ENCODE measurements around the gene PRR5.

The PRR5 gene

GRCh38 chr22:44719586-44720368 is 17.8 kb downstream of the PRR5 start:
- no peak for DNase-seq

- no peak for DNase-seq
Observed at GRCh38 chr22:44721213-44721612, 19.2 kb downstream of the PRR5 start.

- DNase-seq: no peak
Observed at GRCh38 chr22:44722611-44723010, 20.6 kb downstream of the PRR5 start.

GRCh38 chr22:44723801-44724200 is 21.8 kb downstream of the PRR5 start:
- DNase-seq: no peak

- no peak for DNase-seq
Observed at GRCh38 chr22:44724416-44724815, 22.4 kb downstream of the PRR5 start.

GRCh38 chr22:44724859-44725258 is 22.9 kb downstream of the PRR5 start:
- no peak for DNase-seq

GRCh38 chr22:44726439-44726838 is 24.4 kb downstream of the PRR5 start:
- DNase-seq: no peak

- DNase-seq: no peak
Observed at GRCh38 chr22:44727148-44727547, 25.1 kb downstream of the PRR5 start.

GRCh38 chr22:44727709-44728108 is 25.7 kb downstream of the PRR5 start:
- no peak for DNase-seq

- DNase-seq: no peak
Observed at GRCh38 chr22:44728761-44729324, 26.8 kb downstream of the PRR5 start.

GRCh38 chr22:44729391-44730021 is 27.5 kb downstream of the PRR5 start:
- no peak for DNase-seq

- no peak for DNase-seq
Observed at GRCh38 chr22:44730022-44730393, 28.0 kb downstream of the PRR5 start.

- DNase-seq: no peak
Observed at GRCh38 chr22:44730490-44731356, 28.7 kb downstream of the PRR5 start.

- no peak for DNase-seq
Observed at GRCh38 chr22:44731357-44731970, 29.5 kb downstream of the PRR5 start.

- DNase-seq: no peak
Observed at GRCh38 chr22:44732017-44732561, 30.1 kb downstream of the PRR5 start.

- no peak for DNase-seq
Observed at GRCh38 chr22:44732661-44733060, 30.7 kb downstream of the PRR5 start.

GRCh38 chr22:44733426-44734106 is 31.6 kb downstream of the PRR5 start:
- DNase-seq: no peak

- DNase-seq: no peak
Observed at GRCh38 chr22:44734278-44734677, 32.3 kb downstream of the PRR5 start.

- no peak for DNase-seq
Observed at GRCh38 chr22:44734801-44735517, 33.0 kb downstream of the PRR5 start.

- peak; percentile 19 to 21 for DNase-seq
Observed at GRCh38 chr22:44735518-44736428, 33.8 kb downstream of the PRR5 start.
